Activated naive CD8-positive, alpha-beta T cell treated with anti-CD3 and anti-CD28 coated beads, Interleukin-2, amount 50 U/mL, for 24 hours (primary cell): ENCODE measurements around the gene ACOT7.

ENCODE experiments used
- ATAC-seq: fragments of 150-1000 bp; cut with Tn5 transposase; one replicate; pipeline ENCODE4 v1.10.0; 2021
- DNase-seq: peaks from one replicate; pipeline ENCODE4 v3.0.0; 2021
- H3K27ac Mint-ChIP-seq: one replicate; pipeline ENCODE4 v1.8.0; 2021; ENCODE audit warnings: mild to moderate bottlenecking, mixed read lengths
- H3K27me3 Mint-ChIP-seq: one replicate; pipeline ENCODE4 v1.8.0; 2021; ENCODE audit warnings: mixed read lengths
- H3K36me3 Mint-ChIP-seq: one replicate; pipeline ENCODE4 v1.8.0; 2021; ENCODE audit warnings: low read depth, mixed read lengths
- H3K4me1 Mint-ChIP-seq: one replicate; pipeline ENCODE4 v1.8.0; 2021; ENCODE audit warnings: mixed read lengths
- H3K4me3 Mint-ChIP-seq: one replicate; pipeline ENCODE4 v1.8.0; 2021; ENCODE audit warnings: mild to moderate bottlenecking, moderate library complexity, mixed read lengths
- H3K9me3 Mint-ChIP-seq: one replicate; pipeline ENCODE4 v1.8.0; 2021; ENCODE audit warnings: mixed read lengths

The ACOT7 gene

GRCh38 chr1:6269720-6270400 lies 123.7 kb downstream of the ACOT7 start:
- Mint-ChIP-seq H3K9me3 (no peaks in the 10 kb centered on the region), H3K27me3 (no peaks in the 10 kb centered on the region), H3K4me3 (no peak overlapping the region), H3K27ac (no peak overlapping the region), H3K36me3 (no peaks in the 10 kb centered on the region), H3K4me1 (no peaks in the 10 kb centered on the region)
- DNase-seq (no peak), ATAC-seq (no peak)

- no peaks in the 10 kb centered on the region for H3K9me3 Mint-ChIP-seq
- no peaks in the 10 kb centered on the region for H3K36me3 Mint-ChIP-seq
- ATAC-seq = no peak
- no peaks in the 10 kb centered on the region for H3K4me1 Mint-ChIP-seq
- H3K4me3 Mint-ChIP-seq = no peak overlapping the region
- H3K27ac Mint-ChIP-seq = no peak overlapping the region
- no peak for DNase-seq
- no peaks in the 10 kb centered on the region for H3K27me3 Mint-ChIP-seq
Observed at GRCh38 chr1:6269296-6269695, 124.3 kb downstream of the ACOT7 start.

GRCh38 chr1:6268415-6268814 lies 125.2 kb downstream of the ACOT7 start:
- Mint-ChIP-seq H3K4me3 (no peak overlapping the region), H3K27ac (no peak overlapping the region), H3K4me1 (no peaks in the 10 kb centered on the region), H3K27me3 (peaks cover 1% of the 10 kb centered on the region), H3K9me3 (no peaks in the 10 kb centered on the region), H3K36me3 (no peaks in the 10 kb centered on the region)
- DNase-seq = no peak
- ATAC-seq = no peak

GRCh38 chr1:6267686-6268322 lies 125.8 kb downstream of the ACOT7 start:
- no peaks in the 10 kb centered on the region for H3K36me3 Mint-ChIP-seq
- ATAC-seq (no peak), DNase-seq (no peak)
- H3K4me1 Mint-ChIP-seq = no peaks in the 10 kb centered on the region
- no peak overlapping the region for H3K4me3 Mint-ChIP-seq
- no peak overlapping the region for H3K27ac Mint-ChIP-seq
- no peaks in the 10 kb centered on the region for H3K9me3 Mint-ChIP-seq
- peaks cover 3% of the 10 kb centered on the region for H3K27me3 Mint-ChIP-seq

- H3K9me3 Mint-ChIP-seq = no peaks in the 10 kb centered on the region
- peaks cover 8% of the 10 kb centered on the region for H3K27me3 Mint-ChIP-seq
- H3K4me1 Mint-ChIP-seq = no peaks in the 10 kb centered on the region
- ATAC-seq (no peak), DNase-seq (no peak)
- no peak overlapping the region for H3K27ac Mint-ChIP-seq
- no peak overlapping the region for H3K4me3 Mint-ChIP-seq
- no peaks in the 10 kb centered on the region for H3K36me3 Mint-ChIP-seq
Observed at GRCh38 chr1:6266641-6267040, 126.9 kb downstream of the ACOT7 start.

- ATAC-seq = no peak
- peaks cover 11% of the 10 kb centered on the region for H3K27me3 Mint-ChIP-seq
- H3K36me3 Mint-ChIP-seq = no peaks in the 10 kb centered on the region
- no peak overlapping the region for H3K4me3 Mint-ChIP-seq
- no peaks in the 10 kb centered on the region for H3K4me1 Mint-ChIP-seq
- no peaks in the 10 kb centered on the region for H3K9me3 Mint-ChIP-seq
- DNase-seq = no peak
- no peak overlapping the region for H3K27ac Mint-ChIP-seq
Observed at GRCh38 chr1:6265151-6265550, 128.4 kb downstream of the ACOT7 start.

- peaks cover 5% of the 10 kb centered on the region for H3K4me1 Mint-ChIP-seq
- no peaks in the 10 kb centered on the region for H3K9me3 Mint-ChIP-seq
- no peak for DNase-seq
- no peak overlapping the region for H3K4me3 Mint-ChIP-seq
- H3K27me3 Mint-ChIP-seq = peaks cover 18% of the 10 kb centered on the region
- ATAC-seq = no peak
- H3K36me3 Mint-ChIP-seq = no peaks in the 10 kb centered on the region
- H3K27ac Mint-ChIP-seq = no peak overlapping the region
Observed at GRCh38 chr1:6263716-6264115, 129.9 kb downstream of the ACOT7 start.

GRCh38 chr1:6262555-6263420 lies 130.8 kb downstream of the ACOT7 start:
- Mint-ChIP-seq H3K9me3 (no peaks in the 10 kb centered on the region), H3K27me3 (peaks cover 18% of the 10 kb centered on the region), H3K4me1 (peaks cover 5% of the 10 kb centered on the region), H3K4me3 (no peak overlapping the region), H3K27ac (no peak overlapping the region), H3K36me3 (no peaks in the 10 kb centered on the region)
- DNase-seq (no peak), ATAC-seq (no peak)

- DNase-seq = no peak
- Mint-ChIP-seq H3K9me3 (no peaks in the 10 kb centered on the region), H3K27ac (no peak overlapping the region), H3K4me1 (peaks cover 5% of the 10 kb centered on the region), H3K36me3 (no peaks in the 10 kb centered on the region), H3K4me3 (peak overlapping the region; percentile 51), H3K27me3 (peaks cover 18% of the 10 kb centered on the region)
- no peak for ATAC-seq
Observed at GRCh38 chr1:6261615-6261995, 132.0 kb downstream of the ACOT7 start.

GRCh38 chr1:6260961-6261614 lies 132.5 kb downstream of the ACOT7 start, which contains the start of gene GPR153:
Gene GPR153, minus strand, starts transcription at chr1:6261098. Its CDS starts 6,193 bp downstream, at chr1:6254905.
- Mint-ChIP-seq H3K4me3 (peak within 1 kb of the TSS; percentile 51), H3K9me3 (no peaks in the 10 kb centered on the region), H3K36me3 (no peaks in the 10 kb centered on the region), H3K27ac (no peak within 1 kb of the TSS), H3K27me3 (peaks cover 18% of the 10 kb centered on the region), H3K4me1 (peaks cover 5% of the 10 kb centered on the region)
- ATAC-seq (peak; percentile 68), DNase-seq (peak; percentile 65)

- ATAC-seq (peak; percentile 11), DNase-seq (no peak)
- Mint-ChIP-seq H3K27ac (no peak overlapping the region), H3K4me1 (peaks cover 5% of the 10 kb centered on the region), H3K4me3 (no peak overlapping the region), H3K9me3 (no peaks in the 10 kb centered on the region), H3K36me3 (no peaks in the 10 kb centered on the region), H3K27me3 (peaks cover 18% of the 10 kb centered on the region)
Observed at GRCh38 chr1:6260433-6260934, 133.1 kb downstream of the ACOT7 start.

- Mint-ChIP-seq H3K27me3 (peaks cover 18% of the 10 kb centered on the region), H3K36me3 (no peaks in the 10 kb centered on the region), H3K9me3 (no peaks in the 10 kb centered on the region), H3K4me1 (peaks cover 5% of the 10 kb centered on the region), H3K27ac (no peak overlapping the region), H3K4me3 (peak overlapping the region; percentile 29)
- peak; percentile 37 for ATAC-seq
- DNase-seq = peak; percentile 77
Observed at GRCh38 chr1:6259491-6260362, 133.8 kb downstream of the ACOT7 start.

- H3K27me3 Mint-ChIP-seq = peaks cover 18% of the 10 kb centered on the region
- no peaks in the 10 kb centered on the region for H3K9me3 Mint-ChIP-seq
- DNase-seq (no peak), ATAC-seq (no peak)
- no peak overlapping the region for H3K27ac Mint-ChIP-seq
- H3K4me3 Mint-ChIP-seq = no peak overlapping the region
- no peaks in the 10 kb centered on the region for H3K36me3 Mint-ChIP-seq
- H3K4me1 Mint-ChIP-seq = peaks cover 5% of the 10 kb centered on the region
Observed at GRCh38 chr1:6258675-6259074, 134.9 kb downstream of the ACOT7 start.
